Keratinocyte (primary cell): ENCODE results near the gene PTDSS2.

Source experiments
- CTCF ChIP-seq, 3 experiments: IDR thresholded peaks in 1 of 3; conservative IDR thresholded peaks in 1 of 3; optimal IDR thresholded peaks in 1 of 3; 2 replicates in 2 of 3; 3 replicates in 1 of 3; pipeline versions ENCODE3 to v1.5.1; 2011; ENCODE audit warnings: low read length in 3 of 3, mild to moderate bottlenecking in 3 of 3, moderate library complexity in 2 of 3, control low read depth in 1 of 3, inconsistent platforms in 1 of 3; ENCODE audit not compliant: insufficient read depth in 2 of 3; ENCODE audit errors: extremely low read depth in 1 of 3
- EZH2 ChIP-seq: IDR thresholded peaks from one replicate; pipeline ENCODE4 v1.6.1; 2012; ENCODE audit warnings: inconsistent platforms, mild to moderate bottlenecking, low read length, moderate library complexity

- no peak for TF ChIP-seq CTCF (optimal IDR thresholded peaks at IDR 0.05 in 1 of 3, IDR thresholded peaks at IDR 0.05 in 1 of 3, conservative IDR thresholded peaks at IDR 0.05 in 1 of 3; ENCODE audit: extremely low read depth in 1 of 3, insufficient read depth in 2 of 3, low read length in 3 of 3)
- TF ChIP-seq EZH2 = no peak
These were observed 64.5 kb downstream of the PTDSS2 start for GRCh38 chr11:514606-515005.
